HUES64 (cell line): ENCODE data around the gene GRIN1.

ENCODE experiments used
- H3K27ac ChIP-seq: 2 replicates; pipeline ENCODE4 v1.7.0; 2013; ENCODE audit warnings: low read depth, low read length, inconsistent platforms
- H3K27me3 ChIP-seq: 2 replicates; pipeline ENCODE4 v1.6.1; 2013; ENCODE audit warnings: mild to moderate bottlenecking, low read length; ENCODE audit not compliant: insufficient read depth
- H3K36me3 ChIP-seq: 2 replicates; pipeline ENCODE4 v1.6.1; 2013; ENCODE audit warnings: mild to moderate bottlenecking, low read length; ENCODE audit not compliant: insufficient read depth
- H3K4me1 ChIP-seq: 2 replicates; pipeline ENCODE4 v1.6.1; 2013; ENCODE audit warnings: mild to moderate bottlenecking, low read length, moderate library complexity; ENCODE audit not compliant: insufficient read depth
- H3K4me3 ChIP-seq: 2 replicates; pipeline ENCODE4 v1.5.1; 2013; ENCODE audit warnings: mild to moderate bottlenecking, low read length, moderate library complexity
- H3K9ac ChIP-seq: 2 replicates; pipeline ENCODE4 v1.6.1; 2013; ENCODE audit warnings: mild to moderate bottlenecking, low read depth, low read length
- H3K9me3 ChIP-seq: 2 replicates; pipeline ENCODE4 v1.6.1; 2013; ENCODE audit warnings: low read depth, low read length; ENCODE audit not compliant: insufficient read depth
- WGBS: fragments of 150-250, 120-280 bp; methylation state at CpG from one replicate; pipeline ENCODE4 v1.1.7; 2013; ENCODE audit warnings: missing lambda C conversion rate; 5-methylcytosine and 5-hydroxymethylcytosine counted together

The GRIN1 gene

GRCh38 chr9:137146527-137146918 is 7.6 kb downstream of the GRIN1 start:
- WGBS = 81% methylated on average over 8 of the region's 9 CpGs
- no peak overlapping the region for H3K4me3 ChIP-seq
- H3K36me3 ChIP-seq = no peaks in the 10 kb centered on the region
- peaks cover 41% of the 10 kb centered on the region for H3K27me3 ChIP-seq
- no peaks in the 10 kb centered on the region for H3K9me3 ChIP-seq
- H3K9ac ChIP-seq = no peak overlapping the region
- H3K4me1 ChIP-seq = no peaks in the 10 kb centered on the region
- H3K27ac ChIP-seq = no peak overlapping the region

- Histone ChIP-seq H3K27ac (no peak overlapping the region), H3K4me1 (no peaks in the 10 kb centered on the region), H3K4me3 (no peak overlapping the region), H3K9me3 (no peaks in the 10 kb centered on the region), H3K36me3 (no peaks in the 10 kb centered on the region), H3K27me3 (peaks cover 34% of the 10 kb centered on the region), H3K9ac (no peak overlapping the region)
- WGBS = 91% methylated on average over 26 of the region's 26 CpGs
Measured at GRCh38 chr9:137147091-137147792, 8.3 kb downstream of the GRIN1 start.

- WGBS = 52% methylated on average over 23 of the region's 24 CpGs
- no peak overlapping the region for H3K27ac ChIP-seq
- H3K4me1 ChIP-seq = no peaks in the 10 kb centered on the region
- no peak overlapping the region for H3K4me3 ChIP-seq
- H3K9me3 ChIP-seq = no peaks in the 10 kb centered on the region
- H3K9ac ChIP-seq = no peak overlapping the region
- H3K36me3 ChIP-seq = no peaks in the 10 kb centered on the region
- peaks cover 29% of the 10 kb centered on the region for H3K27me3 ChIP-seq
Measured at GRCh38 chr9:137147793-137148160, 8.8 kb downstream of the GRIN1 start.

- Histone ChIP-seq H3K9me3 (no peaks in the 10 kb centered on the region), H3K4me3 (no peak overlapping the region), H3K4me1 (no peaks in the 10 kb centered on the region), H3K27ac (no peak overlapping the region), H3K9ac (no peak overlapping the region), H3K36me3 (no peaks in the 10 kb centered on the region), H3K27me3 (peaks cover 24% of the 10 kb centered on the region)
- WGBS = 79% methylated on average over 27 of the region's 27 CpGs
Measured at GRCh38 chr9:137148242-137148641, 9.3 kb downstream of the GRIN1 start.

- Histone ChIP-seq H3K9ac (no peak overlapping the region), H3K36me3 (no peaks in the 10 kb centered on the region), H3K9me3 (no peaks in the 10 kb centered on the region), H3K4me1 (no peaks in the 10 kb centered on the region), H3K27me3 (peaks cover 20% of the 10 kb centered on the region), H3K4me3 (no peak overlapping the region), H3K27ac (no peak overlapping the region)
- 87% methylated on average over 19 of the region's 19 CpGs for WGBS
Measured at GRCh38 chr9:137148661-137149060, 9.7 kb downstream of the GRIN1 start.

- Histone ChIP-seq H3K4me1 (no peaks in the 10 kb centered on the region), H3K27ac (no peak overlapping the region), H3K9me3 (no peaks in the 10 kb centered on the region), H3K9ac (no peak overlapping the region), H3K36me3 (no peaks in the 10 kb centered on the region), H3K4me3 (no peak overlapping the region), H3K27me3 (peaks cover 15% of the 10 kb centered on the region)
- WGBS = 85% methylated on average over 5 of the region's 5 CpGs
Measured at GRCh38 chr9:137149363-137149762, 10.4 kb downstream of the GRIN1 start.

- H3K4me3 ChIP-seq = no peak overlapping the region
- H3K27ac ChIP-seq = no peak overlapping the region
- peaks cover 20% of the 10 kb centered on the region for H3K27me3 ChIP-seq
- no peaks in the 10 kb centered on the region for H3K36me3 ChIP-seq
- H3K9ac ChIP-seq = no peak overlapping the region
- H3K9me3 ChIP-seq = no peaks in the 10 kb centered on the region
- 86% methylated on average over 20 of the region's 20 CpGs for WGBS
- H3K4me1 ChIP-seq = no peaks in the 10 kb centered on the region
Measured at GRCh38 chr9:137149942-137150616, 11.1 kb downstream of the GRIN1 start.

GRCh38 chr9:137150617-137151457 is 11.9 kb downstream of the GRIN1 start:
- peaks cover 25% of the 10 kb centered on the region for H3K27me3 ChIP-seq
- no peaks in the 10 kb centered on the region for H3K4me1 ChIP-seq
- no peaks in the 10 kb centered on the region for H3K36me3 ChIP-seq
- no peak overlapping the region for H3K9ac ChIP-seq
- 80% methylated on average over 34 of the region's 34 CpGs for WGBS
- H3K4me3 ChIP-seq = no peak overlapping the region
- H3K9me3 ChIP-seq = no peaks in the 10 kb centered on the region
- H3K27ac ChIP-seq = no peak overlapping the region

- Histone ChIP-seq H3K27me3 (peaks cover 33% of the 10 kb centered on the region), H3K36me3 (no peaks in the 10 kb centered on the region), H3K9ac (no peak overlapping the region), H3K27ac (no peak overlapping the region), H3K4me3 (no peak overlapping the region), H3K9me3 (no peaks in the 10 kb centered on the region), H3K4me1 (no peaks in the 10 kb centered on the region)
- 89% methylated on average over 7 of the region's 7 CpGs for WGBS
Measured at GRCh38 chr9:137152844-137153405, 14.0 kb downstream of the GRIN1 start.

- H3K36me3 ChIP-seq = no peaks in the 10 kb centered on the region
- 56% methylated on average over 65 of the region's 65 CpGs for WGBS
- no peak overlapping the region for H3K27ac ChIP-seq
- H3K9ac ChIP-seq = no peak overlapping the region
- H3K4me1 ChIP-seq = no peaks in the 10 kb centered on the region
- H3K9me3 ChIP-seq = no peaks in the 10 kb centered on the region
- H3K4me3 ChIP-seq = peak overlapping the region; percentile 50
- peaks cover 70% of the 10 kb centered on the region for H3K27me3 ChIP-seq
Measured at GRCh38 chr9:137156567-137157375, 17.8 kb downstream of the GRIN1 start.
